ENCODE results near the gene SMYD3.

DNA sequence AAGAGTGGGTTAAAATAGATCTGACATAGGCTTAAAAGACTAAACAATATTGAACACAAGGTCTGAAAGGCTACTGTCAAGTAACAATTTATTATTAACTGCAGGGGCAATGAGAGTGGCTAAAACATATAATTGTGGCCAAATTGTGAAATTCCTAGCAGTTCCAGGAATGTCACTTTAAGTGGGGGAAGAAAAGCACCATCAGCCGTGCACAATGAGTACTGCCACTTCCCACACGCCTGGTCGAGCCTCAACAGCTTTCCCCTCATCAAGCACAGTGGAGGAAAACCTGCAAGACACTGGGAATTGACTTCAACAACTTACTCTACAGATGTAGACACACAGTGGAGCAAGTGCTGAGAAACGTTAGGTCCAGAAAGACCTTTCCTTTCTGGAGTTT is 42.6 kb upstream of the SMYD3 start:
- TF ChIP-seq, protein P1, sequence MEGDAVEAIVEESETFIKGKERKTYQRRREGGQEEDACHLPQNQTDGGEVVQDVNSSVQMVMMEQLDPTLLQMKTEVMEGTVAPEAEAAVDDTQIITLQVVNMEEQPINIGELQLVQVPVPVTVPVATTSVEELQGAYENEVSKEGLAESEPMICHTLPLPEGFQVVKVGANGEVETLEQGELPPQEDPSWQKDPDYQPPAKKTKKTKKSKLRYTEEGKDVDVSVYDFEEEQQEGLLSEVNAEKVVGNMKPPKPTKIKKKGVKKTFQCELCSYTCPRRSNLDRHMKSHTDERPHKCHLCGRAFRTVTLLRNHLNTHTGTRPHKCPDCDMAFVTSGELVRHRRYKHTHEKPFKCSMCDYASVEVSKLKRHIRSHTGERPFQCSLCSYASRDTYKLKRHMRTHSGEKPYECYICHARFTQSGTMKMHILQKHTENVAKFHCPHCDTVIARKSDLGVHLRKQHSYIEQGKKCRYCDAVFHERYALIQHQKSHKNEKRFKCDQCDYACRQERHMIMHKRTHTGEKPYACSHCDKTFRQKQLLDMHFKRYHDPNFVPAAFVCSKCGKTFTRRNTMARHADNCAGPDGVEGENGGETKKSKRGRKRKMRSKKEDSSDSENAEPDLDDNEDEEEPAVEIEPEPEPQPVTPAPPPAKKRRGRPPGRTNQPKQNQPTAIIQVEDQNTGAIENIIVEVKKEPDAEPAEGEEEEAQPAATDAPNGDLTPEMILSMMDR (IDR thresholded peaks at IDR 0.05; ENCODE audit: low read length): no peak
- no peak for TF ChIP-seq EZH2 (optimal IDR thresholded peaks at IDR 0.05; ENCODE audit: low read depth, low read length)
